ENCODE measurements around the gene CDYL2.
"Not testable (repeated sequence)": the region's sequence is repeated elsewhere in the genome, so short reads cannot be mapped to it uniquely, and the experiment has no call there.

CDYL2 gene

GRCh38 chr16:80665356-80665755 lies 139.0 kb downstream of the CDYL2 start:
- DNase-seq: no peak

GRCh38 chr16:80664786-80665185 lies 139.6 kb downstream of the CDYL2 start:
- no peak for DNase-seq

DNA sequence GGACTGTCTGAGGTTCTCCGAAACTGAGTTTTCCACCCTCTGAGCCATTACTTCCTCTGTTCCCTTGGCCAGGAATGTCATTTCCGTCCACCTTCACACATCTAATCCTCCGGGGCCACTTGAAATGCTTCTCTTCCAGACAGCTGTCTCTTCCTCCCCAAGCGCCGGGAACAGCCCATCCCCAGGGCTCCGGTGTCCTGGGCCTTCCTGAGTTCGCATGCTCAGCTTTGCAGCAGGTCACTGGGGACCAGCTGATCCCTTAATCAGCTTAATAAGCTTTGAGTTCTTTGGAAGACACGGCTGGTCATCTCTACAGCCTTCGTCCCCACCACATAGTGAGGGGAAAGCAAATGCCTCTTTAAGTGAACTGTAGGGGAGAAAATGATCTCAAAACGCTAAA lies 140.2 kb downstream of the CDYL2 start:
- DNase-seq: no peak

GRCh38 chr16:80663078-80663477 lies 141.3 kb downstream of the CDYL2 start:
- no peak for DNase-seq

DNA sequence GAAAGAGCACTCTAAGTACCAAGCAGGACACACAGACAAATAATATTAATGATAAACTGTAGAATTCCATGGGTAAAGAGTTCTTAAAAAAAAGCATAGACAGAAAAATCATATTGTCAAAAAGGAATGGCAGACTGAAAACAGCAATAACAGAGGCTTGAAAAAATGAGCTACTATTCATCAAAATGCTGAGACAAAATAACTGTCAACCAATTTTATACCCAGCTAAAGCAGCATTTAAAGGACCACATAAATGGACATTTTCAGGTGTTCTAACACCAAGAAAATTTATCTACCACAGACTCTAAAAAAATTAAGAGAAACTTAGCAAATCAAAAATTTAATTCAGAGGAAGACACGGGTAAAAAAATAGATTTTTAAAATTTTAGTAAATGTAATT lies 144.5 kb downstream of the CDYL2 start:
- no peak for DNase-seq

- DNase-seq: no peak
Measured at GRCh38 chr16:80656711-80657150, 147.7 kb downstream of the CDYL2 start.

GRCh38 chr16:80656161-80656560 lies 148.2 kb downstream of the CDYL2 start:
- no peak for DNase-seq

DNA sequence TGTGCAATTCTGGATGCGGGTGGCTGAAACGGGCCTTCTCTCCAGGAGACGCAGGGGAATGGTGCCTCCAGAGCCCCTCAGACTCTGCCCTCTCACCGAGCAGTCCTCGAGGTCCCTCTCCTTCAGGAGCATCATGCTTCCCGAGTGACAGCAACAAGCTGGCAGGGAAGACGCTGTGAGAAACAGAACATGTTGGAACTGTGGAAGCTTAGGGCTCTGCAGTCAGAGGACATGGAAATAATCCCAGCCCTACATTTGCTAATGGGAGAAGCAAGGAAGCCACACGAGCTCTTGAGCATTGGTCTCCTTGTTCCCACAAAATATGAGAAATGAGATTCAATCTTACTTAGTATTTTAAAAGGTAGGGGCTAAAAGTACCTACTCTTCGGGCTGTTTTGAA lies 148.6 kb downstream of the CDYL2 start:
- DNase-seq: no peak

- no peak for DNase-seq
Measured at GRCh38 chr16:80654094-80654862, 150.1 kb downstream of the CDYL2 start.

- DNase-seq: no peak
Measured at GRCh38 chr16:80652441-80652840, 152.0 kb downstream of the CDYL2 start.

GRCh38 chr16:80650281-80650680 lies 154.1 kb downstream of the CDYL2 start:
- not testable (repeated sequence) for DNase-seq

DNA sequence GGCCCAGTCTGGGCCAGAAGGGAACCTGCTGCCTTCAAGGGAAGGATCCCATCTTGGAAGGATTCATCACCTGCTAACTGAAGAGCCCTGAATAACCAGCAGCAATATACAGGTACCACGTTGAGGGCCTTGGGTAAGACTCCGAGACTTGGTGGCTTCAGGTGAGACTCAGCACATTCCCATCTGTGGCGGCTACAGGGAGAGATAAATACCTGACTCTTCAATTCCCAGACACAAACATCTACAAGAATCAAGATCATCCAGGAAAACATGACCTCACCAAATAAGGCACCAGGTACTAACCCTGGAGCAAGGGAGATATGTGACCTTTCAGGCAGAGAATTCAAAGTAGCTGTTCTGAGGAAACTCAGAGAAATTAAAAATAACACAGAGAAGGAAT lies 164.1 kb downstream of the CDYL2 start:
- no peak for DNase-seq

DNA sequence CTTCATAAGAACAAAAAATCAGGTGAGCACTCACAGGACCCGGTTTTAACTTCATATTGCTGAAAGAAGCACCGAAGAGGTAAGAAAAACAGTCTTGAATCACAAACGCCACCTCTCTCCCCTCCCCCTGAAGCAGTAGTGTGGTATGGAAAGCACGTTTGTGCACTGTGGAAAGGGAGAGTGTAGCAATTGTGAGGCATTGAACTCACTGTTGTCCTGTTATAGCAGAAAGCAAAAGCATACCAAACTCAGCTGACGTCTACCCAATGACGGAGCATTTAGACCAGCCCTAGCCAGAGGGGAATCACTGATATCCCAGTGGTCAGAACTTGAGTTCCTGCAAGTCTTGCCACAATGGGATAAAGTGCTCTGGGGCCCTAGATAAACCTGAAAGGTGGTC lies 164.8 kb downstream of the CDYL2 start:
- DNase-seq: no peak

- no peak for DNase-seq
Measured at GRCh38 chr16:80637621-80638020, 166.8 kb downstream of the CDYL2 start.

GRCh38 chr16:80631581-80631980 lies 172.8 kb downstream of the CDYL2 start:
- no peak for DNase-seq

DNA sequence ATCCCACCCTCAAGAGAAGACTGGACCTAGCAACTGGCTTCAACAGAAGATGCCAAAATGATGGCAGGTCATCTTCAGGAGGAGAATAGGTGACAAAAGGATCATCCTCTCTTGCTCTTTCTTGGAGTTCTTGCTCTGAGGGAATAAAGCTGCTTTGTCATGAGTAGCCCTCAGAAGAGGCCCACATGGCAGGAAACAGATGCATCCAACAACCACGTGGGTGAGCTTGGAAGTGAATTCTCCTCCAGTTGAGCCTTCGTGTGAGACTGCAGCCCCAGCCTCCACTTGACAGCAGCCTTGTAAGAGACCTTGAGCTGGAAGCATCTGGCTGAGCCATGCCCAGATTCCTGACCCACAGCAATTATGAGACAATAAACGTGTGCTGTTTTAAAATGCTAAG lies 176.1 kb downstream of the CDYL2 start:
- DNase-seq: no peak

- no peak for DNase-seq
Measured at GRCh38 chr16:80627108-80627507, 177.3 kb downstream of the CDYL2 start.

GRCh38 chr16:80623376-80623775 lies 181.0 kb downstream of the CDYL2 start:
- DNase-seq: no peak

DNA sequence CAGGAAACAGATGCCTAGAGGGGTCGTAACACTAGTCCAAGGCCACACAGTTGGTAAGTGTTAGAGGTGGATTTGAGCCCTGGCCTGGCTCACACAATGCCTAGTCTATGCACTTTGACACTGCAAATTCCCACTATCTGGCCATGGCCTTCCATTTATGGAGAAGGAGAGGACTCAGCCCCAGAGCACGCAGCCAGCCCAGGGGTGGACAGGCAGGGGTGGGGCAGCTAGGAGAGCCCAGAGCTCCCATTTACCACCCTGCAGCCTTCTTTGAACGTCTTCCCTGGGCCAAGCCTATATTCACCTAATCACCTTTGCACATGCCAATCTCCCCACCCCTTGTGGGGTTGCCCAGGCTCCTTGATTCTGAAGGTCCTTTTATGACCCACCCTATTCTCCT lies 182.4 kb downstream of the CDYL2 start:
- no peak for DNase-seq

DNA sequence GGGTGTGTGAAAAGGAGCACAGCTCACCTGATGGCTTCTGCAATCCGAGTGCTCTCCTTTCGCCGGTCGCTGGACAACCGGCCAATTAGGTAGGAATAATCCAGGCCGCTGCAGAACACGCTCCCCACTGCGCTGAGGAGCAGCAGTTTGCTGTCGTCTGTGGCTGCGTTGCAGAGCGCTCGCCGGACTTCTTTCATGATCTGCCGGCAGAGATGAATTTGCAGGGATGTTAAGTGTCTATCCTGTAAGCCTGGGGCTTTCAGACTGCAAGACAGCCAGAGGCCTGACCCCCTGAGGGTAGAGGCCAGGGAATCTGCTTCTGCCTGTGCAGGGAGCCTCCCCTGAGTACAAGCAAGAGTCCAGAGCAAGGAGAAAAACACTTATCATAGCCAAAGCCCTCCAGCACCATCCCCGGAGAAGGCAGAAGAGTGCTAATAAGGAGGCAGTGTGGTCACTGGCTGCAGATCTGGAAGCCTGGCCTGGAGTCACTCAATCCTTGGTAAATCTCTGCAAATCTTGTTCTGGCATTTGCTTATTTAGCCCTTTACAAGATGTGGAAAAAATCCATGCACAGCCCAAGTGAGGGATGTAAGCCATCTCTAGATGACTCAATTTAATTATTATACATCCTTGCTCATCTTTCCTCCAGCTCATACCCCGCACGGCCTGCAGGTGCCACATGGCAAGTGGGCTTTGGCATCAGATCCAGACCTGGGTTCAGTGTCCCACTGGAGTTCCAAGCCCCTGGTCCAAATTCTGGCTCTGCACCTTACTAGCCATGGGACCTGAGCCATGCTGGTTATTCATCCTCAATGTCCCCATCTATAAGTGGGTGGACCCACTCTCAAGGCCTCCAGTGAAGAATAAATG lies 183.4 kb downstream of the CDYL2 start:
- DNase-seq: no peak

DNA sequence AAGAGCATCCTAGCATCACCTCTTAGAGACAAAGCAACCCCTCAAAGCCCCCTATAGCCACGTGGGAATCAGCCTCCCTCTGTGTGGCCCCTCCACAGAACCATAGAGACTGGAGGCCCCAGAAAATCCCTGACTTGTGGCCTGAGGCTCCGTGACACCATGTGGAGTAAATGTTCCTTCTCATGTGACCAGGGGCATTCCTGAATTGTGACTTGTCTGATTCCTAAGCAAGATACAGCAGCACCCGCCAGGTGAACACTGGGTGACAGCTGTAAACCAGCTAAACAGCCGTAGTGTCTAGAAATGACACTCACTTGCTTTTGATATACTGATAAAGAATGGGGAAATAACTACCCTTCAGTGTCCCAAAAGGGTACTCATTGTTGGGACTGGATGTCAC lies 184.6 kb downstream of the CDYL2 start:
- no peak for DNase-seq

DNA sequence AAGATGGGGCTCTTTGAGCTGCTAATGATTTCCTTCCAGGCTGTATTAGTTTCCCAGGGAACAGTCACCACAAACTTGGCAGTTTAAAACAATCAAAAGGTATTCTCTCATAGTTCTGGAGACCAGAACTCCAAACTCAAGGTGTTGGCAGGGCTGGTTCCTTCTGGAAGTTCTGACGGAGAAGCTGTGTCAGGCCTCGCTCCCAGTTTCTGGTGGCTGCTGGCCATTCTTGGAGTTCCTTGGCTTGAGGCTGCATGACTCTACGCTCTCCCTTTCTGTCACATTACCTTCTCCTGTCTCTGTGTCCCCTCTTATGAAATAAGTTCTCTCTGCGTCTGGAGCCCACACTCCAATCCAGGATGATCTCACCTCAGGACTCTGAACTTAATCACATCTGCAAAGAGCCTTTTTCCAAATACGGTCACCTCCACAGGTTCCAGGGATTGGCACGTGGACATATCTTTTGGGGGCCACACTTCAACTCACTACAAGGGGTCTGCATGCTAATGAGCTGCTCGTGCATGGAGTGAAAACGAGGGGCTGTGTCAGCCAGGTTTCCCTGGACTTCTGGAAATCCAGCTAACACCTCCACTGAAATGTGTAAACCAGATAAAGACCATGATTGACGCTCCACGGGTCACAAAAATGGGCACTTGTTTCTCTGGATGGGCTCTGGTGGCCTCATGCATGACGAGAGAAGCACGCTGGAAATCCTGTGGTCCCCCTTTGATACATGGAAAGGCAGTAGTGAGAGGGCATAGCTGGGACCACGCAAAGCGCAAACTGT lies 185.3 kb downstream of the CDYL2 start:
- no peak for DNase-seq

DNA sequence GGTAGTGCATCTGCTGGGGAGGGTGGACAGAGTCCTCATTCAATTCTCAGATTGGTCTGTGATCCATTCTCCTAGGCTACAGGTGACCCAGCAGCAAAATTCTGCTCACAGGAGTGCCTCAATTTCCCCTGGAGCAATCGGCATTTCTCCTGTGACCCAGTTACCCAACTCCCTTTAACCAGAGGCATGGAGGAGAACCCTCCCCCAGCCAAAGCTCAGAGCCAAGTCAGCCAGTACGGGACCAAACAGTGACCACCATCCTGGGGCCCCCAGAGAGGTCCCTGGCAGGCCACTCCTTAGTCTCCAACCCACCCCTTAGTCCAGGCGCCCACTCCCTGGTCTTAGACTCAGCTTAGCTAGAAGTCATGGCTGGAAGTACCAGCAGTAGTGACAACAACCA lies 188.0 kb downstream of the CDYL2 start:
- no peak for DNase-seq
